PC-9 (cell line): ENCODE measurements around the gene BMP8B. TPM values are rescaled to one million over a fixed set of nuclear protein-coding genes. Genes with fewer than 3 reads are reported as not detected.
"Not testable (repeated sequence)": the region's sequence is repeated elsewhere in the genome, so short reads cannot be mapped to it uniquely, and the experiment has no call there.

Source experiments
- BruUV-seq: library from RNA; stranded (reverse); fragments of 400-500 nt; replicated peaks from 2 replicates; lab custom pipeline; 2021; lab: Mats Ljungman, UMichigan
- CTCF ChIA-PET: fragments of 300-600 bp; sonication (Branson Sonifier 250); formaldehyde crosslinking; loops from one replicate; lab custom pipeline; 2022; ENCODE audit warnings: antibody characterized with exemption; lab: Charles Lee
- POLR2A ChIA-PET: fragments of 300-600 bp; sonication (Branson Sonifier 250); formaldehyde crosslinking; loops from one replicate; lab custom pipeline; 2022; ENCODE audit warnings: antibody characterized with exemption; ENCODE audit not compliant: unreplicated experiment; lab: Charles Lee
- DNase-seq, 2 experiments: peaks; one replicate each; pipeline versions ENCODE4 v3.0.0 to v3.0.0-alpha.2; 2015 to 2022; ENCODE audit warnings: mixed read lengths in 1 of 2
- H2AFZ ChIP-seq: fragments of 200-600 bp; sonication (generic); 2 replicates; pipeline ENCODE4 v1.8.1; 2017; ENCODE audit warnings: antibody characterized with exemption
- H3F3A ChIP-seq: fragments of 200-600 bp; sonication (generic); 2 replicates; pipeline ENCODE4 v1.8.1; 2017; ENCODE audit warnings: antibody characterized with exemption, mild to moderate bottlenecking, low read depth; ENCODE audit not compliant: insufficient read depth
- H3K27ac ChIP-seq: fragments of 200-600 bp; sonication (generic); 2 replicates; pipeline ENCODE4 v1.6.1; 2016; ENCODE audit warnings: mixed run types
- H3K27me3 ChIP-seq: fragments of 200-600 bp; sonication (generic); 2 replicates; pipeline ENCODE4 v1.6.1; 2016; ENCODE audit warnings: low read depth, mixed run types; ENCODE audit not compliant: insufficient read depth
- H3K36me3 ChIP-seq: fragments of 200-600 bp; sonication (generic); 2 replicates; pipeline ENCODE4 v1.6.1; 2016; ENCODE audit warnings: low read depth, mixed run types
- H3K4me1 ChIP-seq: fragments of 200-600 bp; sonication (generic); replicated peaks from 2 replicates; pipeline ENCODE4 v1.6.1; 2016; ENCODE audit warnings: mixed run types; ENCODE audit not compliant: insufficient read depth
- H3K4me2 ChIP-seq: fragments of 200-600 bp; sonication (generic); 2 replicates; pipeline ENCODE4 v1.6.1; 2017; ENCODE audit warnings: mixed run types
- H3K4me3 ChIP-seq: fragments of 200-600 bp; sonication (generic); 2 replicates; pipeline ENCODE4 v1.6.1; 2016; ENCODE audit warnings: mixed run types
- H3K79me2 ChIP-seq: fragments of 200-600 bp; sonication (generic); 2 replicates; pipeline ENCODE4 v1.6.1; 2017; ENCODE audit warnings: low read depth, mixed run types
- H3K9me2 ChIP-seq: fragments of 200-600 bp; sonication (generic); 2 replicates; pipeline ENCODE4 v1.8.1; 2017; ENCODE audit warnings: mild to moderate bottlenecking; ENCODE audit not compliant: insufficient read depth
- H3K9me3 ChIP-seq: fragments of 200-600 bp; sonication (generic); 2 replicates; pipeline ENCODE4 v1.8.1; 2016; ENCODE audit warnings: low read depth; ENCODE audit not compliant: insufficient read depth
- H4K20me1 ChIP-seq: fragments of 200-600 bp; sonication (generic); 2 replicates; pipeline ENCODE4 v1.8.1; 2017; ENCODE audit not compliant: insufficient read depth
- CTCF ChIP-seq: fragments of 200-600 bp; sonication (generic); conservative IDR thresholded peaks from 2 replicates; pipeline ENCODE4 v1.6.1; 2017; ENCODE audit warnings: mixed run types, antibody characterized with exemption, mild to moderate bottlenecking, moderate library complexity
- EZH2 ChIP-seq: fragments of 200-600 bp; sonication (generic); IDR thresholded peaks from 2 replicates; pipeline ENCODE4 v1.8.0; 2017; ENCODE audit warnings: antibody characterized with exemption, low read depth
- intact Hi-C: fragments of 100-400 bp; cut with micrococcal nuclease; formaldehyde crosslinking; loops from one replicate; pipeline ENCODE4 v1.10.0; 2022; ENCODE audit not compliant: unreplicated experiment
- total RNA-seq: library from RNA; stranded (reverse); gene quantifications from 2 replicates; pipeline ENCODE4 v1.2.3, GENCODE V29; 2021

BMP8B gene
- total RNA-seq, 1 experiment from 2014 or later: 2.4 TPM

GRCh38 chr1:39825432-39825941 is 36.8 kb upstream of the BMP8B start:
- TF ChIP-seq EZH2: no peak
- TF ChIP-seq CTCF: no peak
- Histone ChIP-seq H3K4me3 (no peak overlapping the region), H2AFZ (no peak overlapping the region), H3K36me3 (no peaks in the 10 kb centered on the region), H3K79me2 (no peaks in the 10 kb centered on the region), H3K4me2 (no peak overlapping the region), H3K4me1 (peaks cover 27% of the 10 kb centered on the region), H3K9me2 (no peaks in the 10 kb centered on the region), H4K20me1 (no peaks in the 10 kb centered on the region), H3K9me3 (no peaks in the 10 kb centered on the region), H3K27ac (no peak overlapping the region), H3F3A (0 out of 2 replicates have a peak, but pooled peaks cover 3% of the 10 kb centered on the region), H3K27me3 (no peaks in the 10 kb centered on the region)
- ChIA-PET CTCF (no interaction called here), POLR2A (no interaction called here)
- DNase-seq: peak in 1 of 2 experiments; percentile 37
- intact Hi-C loops: no loop called here
- no TSS peak for BruUV-seq

- H2AFZ ChIP-seq, BruUV-seq, H3K27me3 ChIP-seq, DNase-seq, CTCF ChIA-PET, H3F3A ChIP-seq, H3K9me3 ChIP-seq, H3K36me3 ChIP-seq, intact Hi-C loops, H4K20me1 ChIP-seq, H3K9me2 ChIP-seq, H3K79me2 ChIP-seq, H3K4me3 ChIP-seq, H3K4me2 ChIP-seq, H3K27ac ChIP-seq: not testable (repeated sequence)
- H3K4me1 ChIP-seq: peaks cover 21% of the 10 kb centered on the region
- POLR2A ChIA-PET: interaction anchor here (0.6 kb wide), 1 partner anchor 78 kb away, joined by 3 read pairs; the partner anchor contains the start of gene MYCL
Measured at GRCh38 chr1:39823450-39823849, 34.8 kb upstream of the BMP8B start.

- intact Hi-C loops: no loop called here
- Histone ChIP-seq H3K4me1 (peaks cover 28% of the 10 kb centered on the region), H3K4me2 (0 out of 2 replicates have a peak overlapping the region, but pooled peaks have one; percentile 6), H3K4me3 (no peak overlapping the region), H3K9me2 (no peaks in the 10 kb centered on the region), H3K27me3 (no peaks in the 10 kb centered on the region), H3K79me2 (no peaks in the 10 kb centered on the region), H3F3A (peaks cover 3% of the 10 kb centered on the region; the same call in 1 of the 2 replicates), H3K36me3 (no peaks in the 10 kb centered on the region), H3K27ac (no peak overlapping the region), H4K20me1 (no peaks in the 10 kb centered on the region), H2AFZ (no peak overlapping the region), H3K9me3 (no peaks in the 10 kb centered on the region)
- peak in 1 of 2 experiments; percentile 52 for DNase-seq
- ChIA-PET POLR2A (no interaction called here), CTCF (no interaction called here)
- BruUV-seq: no TSS peak
- TF ChIP-seq CTCF (no peak), EZH2 (no peak)
Measured at GRCh38 chr1:39822146-39822545, 33.5 kb upstream of the BMP8B start.
